Epithelial cell of alveolus of lung (primary cell): ENCODE data around the gene CPT1A. TPM values are rescaled to one million over a fixed set of nuclear protein-coding genes. Genes with fewer than 3 reads are reported as not detected.

Source experiments
- total RNA-seq: library from RNA; depleted of rRNA; stranded (reverse); fragments of >200 nt; gene quantifications from 2 replicates; pipeline ENCODE4 v1.2.1, GENCODE V29; 2015

Gene CPT1A
- total RNA-seq, result 4.9 and 20.8 TPM in 2 replicates

DNA sequence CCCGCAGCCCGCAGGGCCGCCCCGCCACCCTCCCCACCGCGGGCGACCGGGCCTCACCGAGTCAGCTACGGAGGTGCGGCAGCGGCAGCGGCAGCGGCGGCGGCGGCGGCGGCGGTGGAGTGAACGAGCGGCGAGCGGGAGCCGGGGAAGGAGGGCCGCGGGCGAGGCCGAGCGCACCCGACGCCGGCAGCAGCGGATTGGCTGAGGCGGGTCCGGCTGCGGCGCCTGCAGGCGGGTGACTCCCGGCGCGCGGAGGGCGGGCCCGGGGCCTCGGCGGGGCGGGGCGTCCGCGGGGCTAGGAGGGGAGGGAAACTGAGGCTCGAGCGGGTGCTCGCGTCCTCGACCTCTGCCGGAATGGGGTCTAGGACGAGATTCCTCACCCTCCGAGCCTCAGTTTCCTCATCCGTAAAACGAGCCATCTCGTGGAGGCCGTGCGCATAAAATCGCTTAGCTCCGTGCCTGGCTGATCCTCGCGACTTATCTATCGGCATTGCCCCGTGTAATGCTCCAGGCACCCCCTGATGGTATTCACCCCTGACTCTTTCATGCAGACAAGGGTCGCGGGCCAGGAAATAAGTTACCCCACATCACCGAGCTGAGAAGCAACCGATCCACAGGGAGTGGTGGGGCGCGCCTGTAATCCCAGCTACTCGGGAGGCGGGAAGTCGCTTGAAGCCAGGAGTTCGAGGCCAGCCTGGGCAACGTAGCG lies at the start of gene CPT1A:
Gene CPT1A, minus strand, starts transcription at position 199 of the 709 bp plus-strand sequence. CDS start 26,442 bp downstream, outside the sequence.

DNA sequence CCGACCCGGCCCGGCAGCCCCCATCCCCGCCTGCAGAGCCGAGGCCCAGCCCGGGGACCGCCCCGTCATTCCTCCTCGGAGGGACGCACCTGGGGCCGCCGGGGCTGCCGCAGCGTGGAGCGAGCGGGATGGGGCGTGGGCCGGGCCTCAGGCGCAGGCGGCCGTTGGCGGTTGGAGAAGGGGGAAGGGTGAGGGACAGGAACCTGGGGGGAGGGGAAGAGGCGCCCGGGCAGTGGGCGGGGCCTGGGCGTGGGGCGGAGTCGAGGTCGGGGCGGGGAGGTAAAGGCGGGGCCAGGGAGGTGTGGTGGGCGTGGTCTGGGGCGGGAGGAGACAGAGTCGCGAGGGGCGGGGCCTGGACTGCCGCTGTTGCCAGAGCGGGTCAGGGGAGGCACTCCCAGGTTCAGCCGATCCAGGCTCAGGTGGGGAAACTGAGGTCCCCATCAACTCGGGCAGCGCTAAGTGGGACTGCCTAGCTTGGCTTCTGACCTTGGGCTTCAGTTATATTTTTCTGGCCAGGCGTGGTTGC lies 90.3 kb downstream of the CPT1A start, which contains the start of gene TESMIN:
Gene TESMIN, minus strand, starts transcription at position 190 of the 526 bp plus-strand sequence. CDS start 860 bp downstream, outside the sequence.

Other genes with a start within 250 kb of the CPT1A start
- 31.7 and 38.8 TPM in 2 replicates for gene GAL, start 157.4 kb downstream of the CPT1A start, total RNA-seq
- gene TESMIN, start 90.4 kb downstream of the CPT1A start, total RNA-seq, result 1.3 TPM in 2 replicates
- 52.5 and 63.7 TPM in 2 replicates for gene MRPL21, start 61.9 kb upstream of the CPT1A start, total RNA-seq
- 7.6 and 13.6 TPM in 2 replicates for gene IGHMBP2, start 62.0 kb upstream of the CPT1A start, total RNA-seq
- gene MRGPRD, start 139.1 kb upstream of the CPT1A start, total RNA-seq, result not detected in 2 replicates
- gene MRGPRF, start 171.3 kb upstream of the CPT1A start, total RNA-seq, result 25.2 and 29.9 TPM in 2 replicates
- gene TPCN2, start 207.0 kb upstream of the CPT1A start, total RNA-seq, result 4.9 and 10.9 TPM in 2 replicates